Measurements from ENCODE around the gene GTPBP6.
"Not testable (repeated sequence)": the region's sequence is repeated elsewhere in the genome, so short reads cannot be mapped to it uniquely, and the experiment has no call there.

The GTPBP6 gene

DNA sequence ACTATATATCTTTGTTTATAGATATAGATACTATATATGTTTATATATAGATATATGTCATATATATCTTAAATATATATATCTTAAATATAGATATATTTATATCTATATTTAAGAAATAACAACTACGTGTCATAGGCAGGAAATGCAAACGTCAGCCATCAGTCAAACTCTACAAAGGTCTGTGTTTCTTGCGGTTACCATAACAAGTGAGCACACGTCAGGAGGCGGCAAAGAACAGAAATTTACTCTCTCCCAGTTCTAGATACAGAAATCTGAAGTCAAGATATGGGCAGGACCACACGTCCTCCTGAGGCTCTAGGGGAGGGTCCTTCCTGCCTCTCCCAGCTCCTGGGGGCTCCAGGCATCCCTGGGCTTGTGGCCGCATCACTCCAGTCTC, 30.9 kb downstream of the GTPBP6 start:
- DNase-seq: no peak

DNA sequence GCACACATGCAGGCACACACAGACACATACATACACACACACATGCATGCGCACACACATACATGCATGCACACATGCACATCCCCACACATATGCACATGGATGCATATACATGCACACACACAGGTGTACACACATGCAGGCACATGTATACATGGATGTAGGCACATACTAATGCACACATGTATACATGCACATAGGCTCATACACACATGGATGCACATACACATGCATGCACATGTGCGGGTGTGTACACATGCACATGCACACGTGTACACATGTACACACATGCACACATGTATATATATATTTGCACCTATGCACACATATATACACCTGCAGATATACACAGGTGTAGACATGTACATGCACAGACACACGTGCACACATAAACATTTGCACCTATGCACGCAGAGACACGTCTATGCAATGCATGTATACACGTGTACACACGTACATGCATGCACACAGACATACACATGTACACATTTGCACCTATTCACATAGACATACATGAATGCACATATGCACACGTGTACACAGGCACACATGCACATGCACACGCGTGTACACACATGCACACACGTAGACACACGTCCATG, 33.4 kb downstream of the GTPBP6 start:
- DNase-seq: no peak

DNA sequence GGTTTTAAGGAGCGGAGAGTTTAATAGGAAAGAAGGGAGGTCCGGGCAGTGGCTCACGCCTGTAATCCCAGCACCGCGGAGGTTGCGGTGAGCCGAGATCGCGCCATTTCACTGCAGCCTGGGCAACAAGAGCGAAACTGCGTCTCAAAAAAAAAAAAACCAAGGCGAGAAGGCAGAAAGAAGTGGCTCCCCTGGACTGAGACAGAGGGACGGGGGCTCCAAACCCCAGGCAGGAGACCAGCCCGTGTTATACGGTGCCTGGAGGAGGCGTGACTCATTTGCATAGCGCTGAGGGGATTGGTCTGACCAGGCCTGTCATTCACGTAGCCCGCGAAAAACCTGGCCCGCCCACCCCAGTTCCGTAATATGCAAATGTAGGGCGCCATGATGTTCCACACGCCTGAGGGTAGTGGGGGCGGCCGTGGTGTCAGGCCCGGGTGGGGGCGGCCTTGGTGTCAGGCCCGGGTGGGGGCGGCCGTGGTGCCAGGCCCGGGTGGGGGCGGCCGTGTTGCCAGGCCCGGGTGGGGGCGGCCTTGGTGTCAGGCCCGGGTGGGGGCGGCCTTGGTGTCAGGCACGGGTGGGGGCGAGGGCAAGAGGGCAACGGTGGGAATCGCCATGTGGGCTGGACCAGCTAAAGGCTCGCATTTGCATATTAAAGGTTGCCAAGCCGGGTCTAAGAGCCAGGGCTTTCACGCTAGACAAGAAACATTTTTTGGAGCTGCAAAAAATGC, 35.3 kb downstream of the GTPBP6 start:
- no peak for DNase-seq

DNA sequence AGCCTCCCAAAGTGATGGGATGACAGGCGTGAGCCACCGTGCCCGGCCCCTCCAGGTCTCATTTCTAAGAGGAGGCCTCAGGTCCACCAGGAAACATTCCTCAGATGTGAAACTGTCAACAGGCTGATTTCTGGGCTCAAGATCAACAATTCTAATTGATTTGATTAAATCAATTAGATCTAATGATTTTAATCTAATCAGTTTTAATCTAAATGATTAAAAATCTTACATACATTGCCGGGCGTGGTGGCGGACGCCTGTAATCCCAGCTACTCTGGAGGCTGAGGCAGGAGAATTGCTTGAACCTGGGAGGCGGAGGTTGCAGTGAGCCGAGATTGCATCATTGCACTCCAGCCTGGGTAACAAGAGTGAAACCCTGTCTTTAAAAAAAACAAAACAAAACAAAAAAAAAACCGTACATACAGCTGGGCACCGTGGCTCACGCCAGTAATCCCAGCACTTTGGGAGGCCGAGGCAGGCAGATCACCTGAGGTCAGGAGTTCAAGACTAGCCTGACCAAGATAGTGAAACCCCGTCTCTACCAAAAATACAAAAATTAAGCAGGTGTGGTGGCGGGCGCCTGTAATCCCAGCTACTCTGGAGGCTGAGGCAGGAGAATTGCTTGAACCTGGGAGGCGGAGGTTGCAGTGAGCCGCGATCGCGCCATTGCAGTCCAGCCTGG, 36.5 kb downstream of the GTPBP6 start:
- DNase-seq: not testable (repeated sequence)

DNA sequence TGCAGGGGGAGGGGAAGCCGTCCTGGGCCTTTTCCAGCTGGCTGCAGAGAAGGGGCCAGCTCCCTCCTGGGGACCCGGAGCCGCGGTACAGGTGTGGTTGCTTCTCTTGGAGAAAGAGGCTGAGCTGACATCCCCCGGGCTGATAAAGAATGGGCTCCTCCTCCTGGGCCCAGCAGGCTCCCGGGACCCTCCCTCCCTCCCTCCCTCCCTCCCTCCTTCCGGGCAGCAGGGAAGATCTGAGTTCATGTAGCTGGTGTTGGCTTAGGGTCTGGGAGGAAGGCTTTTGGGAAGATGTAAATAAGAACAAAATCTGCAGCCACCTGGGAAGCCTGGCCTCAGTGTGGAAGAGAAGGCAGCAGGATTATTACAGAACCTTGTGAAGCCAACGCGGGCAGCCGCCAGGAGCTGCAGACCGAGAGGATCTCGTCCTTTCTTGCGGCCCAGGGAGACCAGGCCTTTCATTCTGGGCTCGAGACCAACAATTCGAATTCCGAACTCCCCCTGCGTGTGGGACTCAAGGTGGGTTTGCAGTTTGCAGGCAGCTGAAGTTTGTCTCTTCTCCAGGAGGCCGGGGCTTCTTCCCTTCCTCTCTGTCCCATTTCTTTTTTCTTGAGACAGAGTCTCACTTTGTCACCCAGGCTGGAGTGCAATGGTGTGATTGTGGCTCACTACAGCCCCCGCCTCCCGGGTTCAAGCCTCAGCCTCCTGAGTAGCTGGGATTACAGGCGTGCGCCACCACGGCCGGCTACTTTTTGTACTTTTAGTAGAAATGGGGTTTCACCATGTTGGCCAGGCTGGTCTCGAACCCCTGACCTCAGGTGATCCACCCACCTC, 37.2 kb downstream of the GTPBP6 start, which contains the start of gene PLCXD1:
PLCXD1 (plus strand) TSS at position 216 of the 834 bp plus-strand sequence. CDS start 2,807 bp downstream, outside the sequence.
- no peak for DNase-seq

DNA sequence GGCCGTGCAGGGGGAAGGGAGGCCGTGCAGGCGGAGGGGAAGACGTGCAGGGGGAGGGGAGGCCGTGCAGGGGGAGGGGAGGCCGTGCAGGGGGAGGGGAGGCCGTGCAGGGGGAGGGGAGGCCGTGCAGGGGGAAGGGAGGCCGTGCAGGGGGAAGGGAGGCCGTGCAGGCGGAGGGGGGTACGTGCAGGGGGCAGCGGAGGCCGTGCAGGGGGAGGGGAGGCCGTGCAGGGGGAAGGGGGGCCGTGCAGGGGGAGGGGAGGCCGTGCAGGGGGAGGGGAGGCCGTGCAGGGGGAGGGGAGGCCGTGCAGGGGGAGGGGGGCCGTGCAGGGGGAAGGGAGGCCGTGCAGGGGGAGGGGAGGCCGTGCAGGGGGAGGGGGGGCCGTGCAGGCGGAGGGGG, 37.9 kb downstream of the GTPBP6 start:
- DNase-seq: not testable (repeated sequence)

DNA sequence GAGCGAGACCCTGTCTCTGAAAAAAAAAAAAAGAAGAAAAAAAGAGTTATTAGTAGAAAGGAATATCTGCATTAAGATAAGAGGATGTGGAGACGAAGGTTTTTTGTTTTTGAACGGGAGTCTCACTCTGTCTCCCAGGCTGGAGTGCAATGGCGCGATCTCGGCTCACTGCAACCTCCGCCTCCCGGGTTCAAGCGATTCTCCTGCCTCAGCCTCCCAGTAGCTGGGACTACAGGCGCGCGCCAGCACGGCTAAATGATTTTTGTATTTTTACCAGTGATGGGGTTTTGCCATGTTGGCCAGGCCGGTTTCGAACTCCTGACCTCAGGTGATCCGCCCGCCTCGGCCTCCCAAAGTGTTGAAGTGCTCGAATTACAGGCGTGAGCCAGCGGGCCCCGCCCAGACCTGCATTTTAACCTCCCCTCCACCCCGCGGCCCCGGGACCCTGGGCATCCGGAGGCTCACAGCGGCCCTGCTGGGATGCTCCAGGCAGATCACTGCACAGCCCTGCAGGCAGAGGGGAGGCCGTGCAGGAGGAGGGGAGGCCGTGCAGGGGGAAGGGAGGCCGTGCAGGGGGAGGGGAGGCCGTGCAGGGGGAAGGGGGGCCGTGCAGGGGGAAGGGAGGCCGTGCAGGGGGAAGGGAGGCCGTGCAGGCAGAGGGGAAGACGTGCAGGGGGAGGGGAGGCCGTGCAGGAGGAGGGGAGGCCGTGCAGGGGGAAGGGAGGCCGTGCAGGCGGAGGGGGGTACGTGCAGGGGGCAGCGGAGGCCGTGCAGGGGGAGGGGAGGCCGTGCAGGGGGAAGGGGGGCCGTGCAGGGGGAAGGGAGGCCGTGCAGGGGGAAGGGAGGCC, 38.6 kb downstream of the GTPBP6 start:
- DNase-seq: not testable (repeated sequence)

DNA sequence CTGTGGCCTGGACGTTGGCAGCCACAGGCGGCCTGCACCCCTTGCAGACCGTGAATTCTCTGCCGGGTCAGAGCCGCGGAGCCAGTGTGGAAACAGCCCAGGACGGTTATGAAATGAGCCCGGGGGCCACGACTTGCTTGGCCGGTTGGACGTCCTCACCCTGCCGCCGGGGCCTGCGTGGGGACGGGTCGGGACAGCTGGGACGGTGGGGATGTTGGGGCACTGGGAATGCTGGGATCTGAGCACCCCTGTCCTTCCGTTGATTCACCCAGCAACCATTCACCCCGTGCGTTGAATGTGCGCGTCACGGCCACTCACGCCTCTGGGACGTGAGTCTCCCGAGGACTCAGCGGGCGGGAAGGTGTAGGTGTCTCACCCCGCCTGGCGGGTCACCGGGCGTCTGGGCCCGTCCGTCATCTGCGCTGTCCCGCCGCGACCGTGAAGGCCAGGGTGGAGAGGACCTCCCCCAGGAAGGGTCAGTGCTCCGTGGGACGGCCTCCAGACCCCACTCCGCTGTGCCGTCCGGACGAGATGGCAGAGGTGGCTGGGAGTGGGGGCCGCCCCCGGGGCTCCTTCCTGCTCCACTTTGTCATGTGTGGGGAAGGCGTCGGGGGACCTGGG, 41.9 kb downstream of the GTPBP6 start:
- DNase-seq: no peak

DNA sequence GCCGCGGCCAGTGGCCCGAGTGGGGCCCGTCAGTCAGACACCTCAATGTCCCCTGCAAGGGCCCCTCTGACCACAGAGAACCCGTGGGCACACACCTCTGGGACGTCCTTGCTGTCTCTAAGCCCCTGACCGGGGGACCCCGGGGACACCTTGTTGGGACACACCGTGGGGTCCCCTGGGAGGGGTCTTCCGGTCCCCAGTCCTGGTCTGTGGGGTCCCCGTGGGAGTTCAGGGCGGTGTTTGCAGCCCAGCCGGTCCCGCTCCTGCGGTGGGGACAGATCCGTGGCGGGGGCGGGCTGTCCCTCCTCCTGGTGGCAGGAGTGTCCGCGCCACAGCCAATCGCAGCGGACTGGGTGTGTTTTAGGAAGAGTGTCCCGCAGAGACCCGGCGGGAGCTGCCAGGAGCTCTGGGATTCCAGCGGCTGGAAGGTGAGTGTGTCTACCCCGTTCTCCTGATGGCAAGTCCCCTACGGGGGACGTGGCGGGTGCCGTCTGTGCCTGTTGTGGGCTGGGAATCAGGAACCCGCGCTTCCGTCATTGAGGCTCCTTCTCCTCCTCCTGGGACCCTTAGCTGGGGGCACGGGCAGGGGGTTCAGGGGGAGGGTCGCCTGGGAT, 42.5 kb downstream of the GTPBP6 start:
- DNase-seq: no peak

DNA sequence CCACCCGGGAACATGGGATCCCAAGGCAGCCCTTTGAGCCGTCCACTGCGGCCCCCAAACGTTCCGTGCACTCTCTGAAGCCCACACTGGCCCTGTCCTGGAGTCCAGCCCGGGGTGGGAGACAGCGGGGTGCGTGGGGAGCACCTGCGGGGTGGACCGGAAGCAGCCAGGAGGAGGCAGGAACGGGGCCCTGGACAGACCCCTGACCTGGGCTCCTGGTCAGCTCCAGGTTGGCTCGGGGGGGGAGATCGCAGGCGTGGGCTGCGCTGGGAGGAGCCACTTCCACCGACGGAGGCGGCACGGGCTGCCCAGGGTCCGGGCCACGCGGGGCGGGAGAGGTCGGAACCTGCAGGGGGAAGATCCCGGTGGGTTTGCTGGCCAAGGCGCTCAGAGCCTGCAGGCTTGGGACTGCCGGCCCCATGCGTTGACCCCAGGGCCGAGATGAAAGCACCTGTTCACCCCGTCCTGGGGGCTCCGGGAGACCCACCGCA, 43.1 kb downstream of the GTPBP6 start:
- no peak for DNase-seq

DNA sequence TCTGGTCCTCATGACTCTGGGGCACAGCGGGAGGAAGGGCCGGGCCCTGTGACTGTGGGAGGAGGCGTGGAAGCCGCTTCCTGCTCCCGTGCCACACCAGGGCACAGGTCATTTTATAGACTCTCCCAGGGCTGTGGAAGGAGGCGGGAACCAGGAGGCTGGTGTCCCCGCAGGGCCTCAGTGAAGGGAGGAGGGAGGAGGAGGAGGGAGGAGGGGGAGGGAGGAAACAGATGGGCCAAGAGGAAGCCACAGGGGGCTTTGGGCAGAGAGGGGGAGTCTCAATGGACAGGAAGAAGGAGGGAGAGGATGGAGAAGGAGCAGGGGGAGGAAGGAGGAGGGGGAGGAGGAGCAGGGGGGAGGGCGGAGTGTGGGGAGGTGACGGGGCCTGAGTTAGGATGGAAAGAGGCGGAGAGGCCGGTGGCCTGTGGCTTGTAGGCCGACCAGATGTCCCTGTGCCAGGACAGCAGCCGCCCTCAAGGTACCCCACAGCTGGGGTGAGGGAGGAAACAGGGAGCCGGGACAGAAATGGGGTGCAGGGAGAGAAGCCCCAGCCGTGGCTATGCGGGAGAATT, 43.6 kb downstream of the GTPBP6 start:
- no peak for DNase-seq

DNA sequence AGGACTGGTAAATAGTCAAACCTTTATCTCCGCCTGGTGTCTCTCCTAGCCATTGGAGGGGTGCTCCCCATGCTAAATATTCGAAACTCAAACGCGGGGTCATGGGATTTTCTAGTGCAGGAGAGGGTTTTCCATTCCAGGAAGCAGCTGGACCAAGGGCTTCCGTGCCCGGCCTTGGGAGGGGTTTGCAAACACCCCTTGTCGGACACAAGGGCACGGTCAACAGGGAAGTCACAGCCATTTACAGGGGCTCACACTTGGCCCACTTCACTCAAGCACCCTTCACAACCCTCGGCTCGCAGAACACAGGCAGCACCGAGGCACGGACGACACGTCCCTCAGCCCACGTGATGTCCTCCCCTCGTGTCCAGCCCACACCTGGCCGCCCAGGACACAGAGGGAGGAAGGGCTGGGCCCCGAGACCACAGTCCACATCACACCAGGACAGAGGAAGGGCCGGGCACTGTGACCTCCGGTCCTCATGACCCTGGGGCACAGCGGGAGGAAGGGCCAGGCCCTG, 47.7 kb downstream of the GTPBP6 start:
- DNase-seq: no peak

DNA sequence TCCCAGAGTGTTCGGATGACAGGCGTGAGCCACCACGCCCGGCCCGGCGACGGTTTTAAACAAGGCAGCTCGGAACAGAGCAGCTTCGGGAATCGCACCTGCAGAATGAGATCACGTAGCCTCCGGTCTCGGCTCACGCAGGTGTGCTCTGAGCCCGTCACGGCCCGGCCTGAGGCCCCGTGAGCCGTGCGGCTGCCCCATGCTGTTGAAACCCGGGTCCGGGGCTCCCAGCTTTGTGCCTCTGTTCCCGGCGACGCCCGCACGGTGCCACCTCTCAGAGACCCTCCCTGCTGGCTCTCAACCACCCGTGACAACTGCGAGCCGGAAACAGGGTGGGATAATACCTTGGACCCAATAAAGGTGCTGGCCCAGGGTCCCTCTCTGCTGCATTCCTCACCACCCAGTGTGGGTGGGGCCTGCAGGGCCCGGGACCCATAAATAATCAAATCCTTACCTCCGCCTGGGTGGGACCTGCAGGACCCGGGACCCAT, 50.8 kb downstream of the GTPBP6 start:
- no peak for DNase-seq

DNA sequence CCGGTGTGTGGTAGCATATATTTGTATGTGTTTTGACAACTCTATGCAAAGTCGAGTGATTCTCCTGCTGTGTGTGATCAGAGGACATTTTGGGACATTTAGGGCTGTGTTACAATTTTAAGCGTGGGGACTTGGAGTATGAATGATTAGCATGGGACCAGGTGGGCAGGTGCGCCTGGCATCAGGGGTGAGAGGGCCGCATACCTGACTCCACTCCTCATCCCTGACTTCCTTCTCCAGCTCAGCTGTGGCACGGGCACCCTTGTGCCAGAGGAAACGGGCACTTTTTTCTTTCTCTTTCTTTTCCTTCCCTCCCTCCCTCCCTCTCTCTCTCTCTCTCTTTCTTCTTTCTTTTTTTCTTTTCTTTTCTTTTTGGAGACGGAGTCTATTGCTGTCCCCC, 53.1 kb downstream of the GTPBP6 start:
- no peak for DNase-seq

DNA sequence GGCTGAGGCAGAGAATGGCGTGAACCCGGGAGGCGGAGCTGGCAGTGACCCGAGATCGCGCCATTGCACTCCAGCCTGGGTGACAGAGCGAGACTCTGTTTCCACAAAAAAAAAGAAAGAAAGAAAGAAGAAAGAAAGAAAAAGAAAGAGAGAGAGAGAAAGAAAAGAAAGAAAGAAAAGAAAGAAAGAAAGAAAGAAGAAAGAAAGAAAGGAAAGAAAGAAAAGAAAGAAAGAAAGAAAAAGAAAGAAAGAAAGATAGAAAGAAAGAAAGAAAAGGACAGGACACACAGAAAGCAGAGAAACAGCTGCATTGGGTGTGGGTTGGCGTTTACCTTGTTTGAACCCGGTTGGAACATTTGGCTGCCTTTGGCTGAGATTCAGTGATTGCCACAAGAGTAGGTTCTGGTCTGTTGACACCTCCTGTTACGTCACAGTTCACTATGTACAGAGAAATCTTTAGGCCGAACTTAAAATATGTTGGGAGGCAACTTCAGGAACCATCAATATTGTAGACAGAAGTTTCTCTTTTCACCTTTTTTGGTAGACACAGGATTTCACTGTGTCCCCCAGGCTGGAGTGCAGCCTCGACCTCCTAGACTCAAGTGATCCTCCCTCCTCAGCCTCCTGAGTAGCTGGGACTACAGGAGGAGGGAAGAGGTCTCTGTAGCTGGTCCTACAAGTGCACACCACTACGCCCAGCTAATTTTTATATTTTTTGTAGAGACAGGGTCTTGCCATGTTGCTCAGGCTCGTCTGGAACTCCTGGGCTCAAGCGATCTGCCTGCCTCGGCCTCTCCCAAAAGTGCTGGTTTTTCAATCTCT, 53.8 kb downstream of the GTPBP6 start:
- DNase-seq: no peak

DNA sequence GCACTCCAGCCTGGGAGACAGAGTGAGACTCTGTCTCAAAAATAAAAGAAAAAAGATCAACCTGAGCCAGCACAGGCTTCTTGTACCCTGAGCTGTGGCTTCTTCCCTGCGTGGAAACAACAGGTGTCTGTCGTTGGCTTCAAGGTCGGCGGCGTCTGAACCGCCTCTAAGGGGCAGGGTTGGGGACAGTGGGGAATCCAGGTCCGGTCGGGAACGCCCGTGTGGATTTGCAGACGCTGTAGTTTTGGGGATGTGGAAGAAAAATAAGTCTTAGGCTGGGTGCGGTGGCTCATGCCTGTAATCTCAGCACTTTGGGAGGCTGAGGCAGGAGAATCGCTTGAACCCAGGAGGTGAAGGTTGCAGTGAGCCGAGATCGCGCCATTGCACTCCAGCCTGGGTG, 54.6 kb downstream of the GTPBP6 start:
- not testable (repeated sequence) for DNase-seq

DNA sequence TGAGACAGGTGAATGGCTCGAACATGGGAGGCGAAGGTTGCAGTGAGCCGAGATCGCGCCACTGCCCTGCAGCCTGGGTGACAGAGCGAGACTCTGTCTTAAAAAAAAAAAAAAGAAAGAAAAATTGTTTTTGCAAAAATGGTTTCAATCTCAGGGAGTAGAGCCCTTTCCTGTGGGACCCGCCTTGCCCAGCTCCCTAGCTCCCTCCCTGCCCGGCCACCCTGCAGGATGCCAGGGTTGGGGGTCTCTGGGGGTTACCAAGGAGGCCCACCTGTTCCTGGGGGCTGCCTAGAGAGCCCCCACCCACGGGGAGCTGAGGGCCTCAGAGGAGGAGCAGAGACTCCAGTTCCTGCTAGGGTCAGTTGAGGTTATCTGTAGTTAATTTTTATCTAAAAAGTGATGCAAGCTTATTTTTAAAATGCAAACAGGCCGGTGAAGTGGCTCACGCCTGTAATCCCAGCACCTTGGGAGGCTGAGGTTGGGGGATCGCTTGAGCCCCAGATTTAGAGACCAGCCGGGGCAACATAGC, 56.2 kb downstream of the GTPBP6 start:
- no peak for DNase-seq

DNA sequence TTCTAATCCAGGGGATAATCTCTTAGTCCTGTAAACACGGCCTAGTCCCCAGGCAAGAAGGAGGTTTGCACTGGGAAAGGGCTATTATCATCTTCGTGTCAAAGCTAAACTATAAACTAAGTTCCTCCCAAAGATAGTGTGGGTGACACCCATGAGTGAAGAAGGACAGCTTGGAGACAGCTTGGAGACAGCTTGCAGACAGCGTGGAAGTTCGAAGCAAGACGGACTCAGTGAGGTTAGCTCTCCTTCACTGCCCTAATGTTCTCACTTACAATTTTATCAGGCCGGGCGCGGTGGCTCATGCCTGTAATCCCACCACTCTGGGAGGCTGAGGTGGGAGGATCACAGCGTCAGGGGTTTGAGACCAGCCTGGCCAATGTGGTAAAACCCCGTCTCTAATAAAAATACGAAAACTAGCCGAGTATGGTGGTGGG, 56.7 kb downstream of the GTPBP6 start:
- no peak for DNase-seq

Measured in NCI-H446 treated with DMSO at 0.1 percent for 48 hours (cell line).